Memory B cell (primary cell): Measurements from ENCODE around the gene RAB20.
A peak's percentile ranks its signal among the peaks of the same experiment; 100 is the strongest.

Experiments
- ATAC-seq: fragments of 150-1000 bp; cut with Tn5 transposase; 2 replicates; pipeline ENCODE4 v1.10.0; 2021; ENCODE audit warnings: low read depth, mild to moderate bottlenecking, moderate library complexity
- DNase-seq, 2 donors: peaks; one replicate each; pipeline ENCODE4 v3.0.0; 2022; ENCODE audit warnings: low spot score in 2 of 2
- H3K27ac Mint-ChIP-seq: one replicate; pipeline ENCODE4 v1.8.0; 2022; ENCODE audit warnings: mild to moderate bottlenecking, moderate library complexity, mixed read lengths
- H3K27me3 Mint-ChIP-seq: one replicate; pipeline ENCODE4 v1.8.0; 2022; ENCODE audit warnings: mixed read lengths
- H3K36me3 Mint-ChIP-seq: one replicate; pipeline ENCODE4 v1.8.0; 2022; ENCODE audit warnings: mild to moderate bottlenecking, mixed read lengths
- H3K4me1 Mint-ChIP-seq: one replicate; pipeline ENCODE4 v1.8.0; 2022; ENCODE audit warnings: mixed read lengths
- H3K4me3 Mint-ChIP-seq: one replicate; pipeline ENCODE4 v1.8.0; 2022; ENCODE audit warnings: mild to moderate bottlenecking, moderate library complexity, mixed read lengths
- H3K9me3 Mint-ChIP-seq: one replicate; pipeline ENCODE4 v1.8.0; 2022; ENCODE audit warnings: mixed read lengths

Gene RAB20

DNA sequence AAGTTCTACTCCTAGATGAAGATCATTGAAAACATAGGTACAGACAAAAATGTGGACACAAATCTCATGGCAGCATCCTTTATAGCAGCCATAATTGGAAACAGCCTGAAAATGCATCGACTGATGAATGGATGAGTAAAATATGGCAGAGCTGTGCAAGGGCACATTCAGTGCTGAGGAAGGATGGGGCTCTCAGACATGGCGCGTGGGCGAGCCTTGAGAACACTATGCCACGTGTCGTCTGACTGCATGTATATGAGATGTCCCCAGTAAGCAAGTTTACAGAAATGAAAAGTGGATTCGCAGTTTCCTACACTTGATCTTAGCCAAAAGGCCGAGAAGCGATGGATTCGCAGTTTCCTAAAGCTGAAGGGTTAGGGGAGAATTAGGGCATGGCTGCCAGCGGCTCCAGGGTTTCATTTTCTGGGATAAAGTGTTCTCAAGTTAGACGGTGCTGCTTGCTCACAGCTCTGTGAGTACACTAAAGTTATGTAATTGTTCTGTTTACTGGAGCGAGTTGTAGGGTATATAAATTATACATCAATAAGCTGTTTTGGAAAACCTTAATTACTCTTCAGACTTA is 78.0 kb downstream of the RAB20 start:
- ATAC-seq (no peak), DNase-seq (no peak)
- H3K27ac Mint-ChIP-seq: no peak overlapping the region
- H3K9me3 Mint-ChIP-seq: no peaks in the 10 kb centered on the region
- peaks cover 4% of the 10 kb centered on the region for H3K27me3 Mint-ChIP-seq
- no peak overlapping the region for H3K4me3 Mint-ChIP-seq
- H3K36me3 Mint-ChIP-seq: no peaks in the 10 kb centered on the region
- no peaks in the 10 kb centered on the region for H3K4me1 Mint-ChIP-seq

DNA sequence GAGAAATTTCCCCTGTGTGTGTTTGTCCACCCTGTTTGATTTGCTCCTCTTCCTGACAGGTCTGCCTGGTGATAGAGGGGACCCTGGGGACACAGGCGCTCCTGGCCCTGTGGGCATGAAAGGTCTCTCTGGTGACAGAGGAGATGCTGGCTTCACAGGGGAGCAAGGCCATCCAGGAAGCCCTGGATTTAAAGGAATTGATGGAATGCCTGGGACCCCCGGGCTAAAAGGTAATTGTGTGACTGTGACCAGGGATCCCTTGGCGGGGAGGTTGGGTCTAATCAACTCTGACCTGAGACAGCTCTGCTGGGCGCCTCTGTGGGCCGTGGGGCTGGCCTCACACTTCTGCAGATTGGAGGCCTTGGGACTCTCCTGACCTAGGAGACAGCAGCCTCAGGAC is 81.4 kb downstream of the RAB20 start:
- H3K27me3 Mint-ChIP-seq: peaks cover 7% of the 10 kb centered on the region
- H3K4me3 Mint-ChIP-seq: no peak overlapping the region
- no peak overlapping the region for H3K27ac Mint-ChIP-seq

DNA sequence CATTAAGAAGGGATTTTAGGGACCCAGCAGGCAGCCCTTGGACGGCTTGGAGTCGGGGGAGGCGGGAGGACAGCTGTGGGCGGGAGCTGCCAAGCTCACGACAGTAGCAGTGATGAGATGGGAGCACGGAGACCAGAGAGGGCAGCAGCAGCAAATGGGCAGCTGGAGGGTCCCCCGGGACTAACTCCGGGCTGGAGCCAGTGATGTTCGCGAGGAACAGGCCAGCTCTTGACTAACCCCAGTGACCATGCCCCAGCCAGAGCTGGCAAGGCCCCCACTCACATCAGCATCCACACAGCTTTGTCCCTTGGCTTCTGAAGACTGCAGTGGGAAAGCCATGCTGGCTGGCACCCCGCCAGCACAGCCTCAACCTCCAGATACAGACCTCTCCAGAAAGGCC is 81.9 kb downstream of the RAB20 start:
- ATAC-seq (no peak), DNase-seq (no peak)
- H3K36me3 Mint-ChIP-seq: no peaks in the 10 kb centered on the region
- peaks cover 10% of the 10 kb centered on the region for H3K27me3 Mint-ChIP-seq
- no peaks in the 10 kb centered on the region for H3K9me3 Mint-ChIP-seq
- H3K4me3 Mint-ChIP-seq: no peak overlapping the region
- peak overlapping the region; percentile 68 for H3K27ac Mint-ChIP-seq
- peaks cover 10% of the 10 kb centered on the region for H3K4me1 Mint-ChIP-seq

More for the DNA sequence above, 81.4 kb downstream of the RAB20 start:
- Mint-ChIP-seq H3K9me3 (no peaks in the 10 kb centered on the region), H3K36me3 (no peaks in the 10 kb centered on the region), H3K4me1 (peaks cover 5% of the 10 kb centered on the region)
- ATAC-seq (no peak), DNase-seq (no peak)

DNA sequence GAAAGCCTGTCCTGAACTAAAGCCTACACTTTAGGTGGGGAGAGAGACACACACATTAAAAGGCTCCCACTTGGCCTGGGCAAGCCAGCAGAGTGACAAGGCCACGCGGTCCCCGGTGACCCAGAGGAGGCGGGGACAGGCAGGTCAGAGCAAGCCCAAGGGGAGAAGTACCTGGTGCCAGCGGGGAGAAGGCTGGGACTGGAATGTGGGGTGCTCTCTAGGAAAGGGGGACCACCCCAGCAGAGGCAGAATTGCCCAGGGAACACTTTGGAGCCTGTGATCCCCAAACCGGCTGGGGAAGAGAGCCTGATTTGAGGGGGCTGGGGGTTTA is 82.3 kb downstream of the RAB20 start:
- H3K4me3 Mint-ChIP-seq: no peak overlapping the region
- no peaks in the 10 kb centered on the region for H3K9me3 Mint-ChIP-seq
- DNase-seq: no peak
- no peak for ATAC-seq
- H3K4me1 Mint-ChIP-seq: peaks cover 10% of the 10 kb centered on the region
- H3K27me3 Mint-ChIP-seq: peaks cover 10% of the 10 kb centered on the region
- H3K36me3 Mint-ChIP-seq: no peaks in the 10 kb centered on the region
- peak overlapping the region; percentile 68 for H3K27ac Mint-ChIP-seq

DNA sequence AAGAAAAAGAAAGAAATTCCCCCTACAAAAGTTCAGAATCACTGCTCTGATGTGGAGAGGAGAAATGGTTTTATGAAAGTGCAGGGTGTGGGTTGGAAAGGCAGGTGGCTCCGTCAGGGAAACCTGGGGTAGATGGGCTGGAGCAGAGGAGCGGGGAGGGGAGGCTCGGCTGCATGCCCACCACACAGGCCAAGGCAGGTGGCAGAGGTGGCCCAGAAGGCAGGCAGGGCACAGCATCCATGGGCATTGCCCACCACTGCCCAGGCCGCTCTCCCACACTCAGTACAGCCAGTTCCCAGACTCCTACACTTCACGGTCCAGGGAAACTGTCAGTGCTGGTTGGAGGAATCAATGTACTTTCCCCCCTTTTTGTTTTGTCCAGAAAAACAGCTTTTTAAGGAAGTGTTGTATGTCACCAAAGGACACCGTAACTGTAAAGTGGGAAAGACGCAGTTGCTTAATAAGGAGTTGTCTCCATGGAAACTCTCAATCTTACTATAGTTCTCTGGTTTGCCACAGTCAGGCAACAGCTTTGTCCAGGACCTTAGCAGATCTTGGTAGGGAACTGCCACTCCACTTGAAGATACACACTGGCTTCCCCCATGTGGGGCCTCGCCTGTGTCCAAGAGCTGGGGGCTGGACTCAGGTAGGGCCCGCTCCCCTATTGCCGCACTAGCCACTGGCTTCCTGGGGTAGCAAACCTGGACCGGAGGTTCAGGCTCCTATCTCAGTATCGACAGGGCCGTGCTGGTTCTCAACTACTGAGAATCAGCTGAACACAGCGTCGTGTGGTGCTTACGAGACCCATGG is 82.9 kb downstream of the RAB20 start:
- no peak for DNase-seq
- peaks cover 10% of the 10 kb centered on the region for H3K27me3 Mint-ChIP-seq
- H3K4me3 Mint-ChIP-seq: no peak overlapping the region

DNA sequence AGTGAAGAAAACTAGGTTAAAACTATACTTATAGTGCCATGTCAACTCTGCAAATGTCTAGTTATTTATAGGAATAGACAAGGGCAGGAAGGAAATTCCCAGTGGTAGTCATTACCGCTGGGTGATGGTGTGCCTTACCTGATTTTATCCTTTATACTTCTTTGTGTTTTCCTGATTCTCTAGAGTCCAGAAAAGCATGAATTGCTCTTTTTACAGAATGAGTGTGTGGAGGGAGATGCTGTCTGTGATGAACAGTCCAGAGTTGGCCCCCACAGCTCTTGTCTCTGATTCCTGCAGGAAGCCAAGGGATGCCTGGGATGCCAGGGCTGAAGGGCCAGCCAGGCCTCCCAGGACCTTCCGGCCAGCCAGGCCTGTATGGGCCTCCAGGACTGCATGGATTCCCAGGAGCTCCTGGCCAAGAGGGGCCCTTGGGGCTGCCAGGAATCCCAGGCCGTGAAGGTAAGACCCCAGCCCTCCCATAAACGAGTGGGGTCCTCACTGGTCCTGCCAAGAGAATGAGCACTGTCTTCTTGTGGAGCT is 83.7 kb downstream of the RAB20 start:
- H3K4me3 Mint-ChIP-seq: no peak overlapping the region
- H3K4me1 Mint-ChIP-seq: peaks cover 12% of the 10 kb centered on the region
- no peaks in the 10 kb centered on the region for H3K36me3 Mint-ChIP-seq
- DNase-seq: no peak
- no peak for ATAC-seq
- H3K9me3 Mint-ChIP-seq: no peaks in the 10 kb centered on the region
- no peak overlapping the region for H3K27ac Mint-ChIP-seq
- peaks cover 10% of the 10 kb centered on the region for H3K27me3 Mint-ChIP-seq

More for the DNA sequence above, 82.9 kb downstream of the RAB20 start:
- Mint-ChIP-seq H3K36me3 (no peaks in the 10 kb centered on the region), H3K27ac (peak overlapping the region; percentile 68), H3K9me3 (no peaks in the 10 kb centered on the region), H3K4me1 (peaks cover 10% of the 10 kb centered on the region)
- no peak for ATAC-seq

DNA sequence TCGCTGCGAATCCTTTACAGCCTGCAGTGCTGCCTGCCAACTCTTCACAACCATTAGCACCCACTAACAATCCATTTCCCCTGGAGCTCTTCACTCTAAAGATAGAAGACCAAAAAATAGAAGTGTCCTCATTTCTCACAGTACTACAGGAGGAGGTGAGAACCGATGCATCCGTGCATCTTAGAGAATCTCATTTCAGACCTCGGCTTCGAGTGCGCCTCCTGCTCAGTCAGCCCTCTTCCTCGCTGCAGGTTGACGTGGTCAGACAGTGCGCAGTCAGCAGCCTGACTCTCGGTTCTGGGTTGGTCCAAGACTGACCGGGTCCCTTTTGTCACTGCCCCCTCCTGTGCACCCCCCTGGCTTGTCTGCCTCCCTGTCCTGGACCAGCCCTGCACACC is 85.3 kb downstream of the RAB20 start:
- no peak overlapping the region for H3K27ac Mint-ChIP-seq
- no peak for ATAC-seq
- H3K4me1 Mint-ChIP-seq: peaks cover 15% of the 10 kb centered on the region
- no peaks in the 10 kb centered on the region for H3K9me3 Mint-ChIP-seq
- DNase-seq: no peak
- H3K27me3 Mint-ChIP-seq: peaks cover 6% of the 10 kb centered on the region
- no peaks in the 10 kb centered on the region for H3K36me3 Mint-ChIP-seq
- no peak overlapping the region for H3K4me3 Mint-ChIP-seq

DNA sequence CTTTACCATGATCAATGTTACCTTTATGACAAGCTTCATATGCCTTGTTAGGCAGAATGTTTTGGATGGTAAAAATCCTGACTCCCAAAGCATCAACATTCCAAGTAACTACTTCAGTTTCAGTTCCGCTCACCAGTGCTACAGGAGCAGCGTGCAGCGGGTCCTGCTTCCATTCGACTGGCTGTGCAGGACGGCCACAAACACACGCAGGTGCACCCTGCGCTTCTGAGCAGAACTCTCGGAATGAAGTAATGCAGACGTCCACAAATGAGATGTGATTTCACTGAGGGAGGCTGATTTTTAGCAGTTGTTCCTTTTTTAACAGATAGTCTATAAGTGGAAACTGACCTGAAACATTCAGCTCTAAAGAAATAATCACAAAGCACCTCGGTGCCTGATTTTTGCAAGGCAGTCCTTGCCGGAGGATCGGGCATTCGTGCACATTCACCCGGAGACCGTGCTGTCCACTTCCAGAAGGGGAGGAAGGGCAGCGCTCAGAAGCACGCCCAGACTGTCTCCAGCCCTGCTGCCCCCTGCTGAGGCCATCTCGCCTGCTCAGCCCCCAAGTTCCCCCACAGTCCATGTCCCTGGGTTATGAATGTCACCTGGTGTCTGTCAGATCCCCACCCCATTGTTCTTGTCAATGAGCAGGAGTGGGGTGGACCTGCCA is 85.8 kb downstream of the RAB20 start:
- ATAC-seq (no peak), DNase-seq (no peak)
- Mint-ChIP-seq H3K27ac (no peak overlapping the region), H3K4me1 (peaks cover 20% of the 10 kb centered on the region), H3K36me3 (no peaks in the 10 kb centered on the region), H3K27me3 (peaks cover 7% of the 10 kb centered on the region), H3K4me3 (peak overlapping the region; percentile 24), H3K9me3 (no peaks in the 10 kb centered on the region)

DNA sequence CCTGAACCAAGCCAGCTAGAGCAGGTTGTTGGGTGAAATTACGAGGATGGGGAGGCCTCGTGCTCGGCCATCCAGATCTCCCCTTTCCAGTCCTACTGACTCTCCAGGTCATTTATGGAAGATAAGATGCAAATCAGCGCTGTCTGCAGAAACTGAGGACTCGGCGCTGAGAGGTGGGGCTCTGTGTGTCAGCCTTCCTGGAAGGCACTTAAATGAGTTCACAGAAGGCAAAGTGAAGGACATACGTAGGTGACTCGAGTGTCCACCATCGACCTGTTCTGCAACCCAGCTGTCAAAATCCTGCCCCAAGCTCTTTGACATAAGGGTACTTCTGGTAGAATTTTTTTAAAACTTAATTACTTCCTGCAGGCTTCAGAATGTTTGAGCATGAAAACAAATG is 86.4 kb downstream of the RAB20 start:
- Mint-ChIP-seq H3K27me3 (peaks cover 7% of the 10 kb centered on the region), H3K36me3 (no peaks in the 10 kb centered on the region), H3K4me1 (peaks cover 25% of the 10 kb centered on the region), H3K9me3 (no peaks in the 10 kb centered on the region), H3K4me3 (no peak overlapping the region), H3K27ac (no peak overlapping the region)
- ATAC-seq: no peak
- no peak for DNase-seq

DNA sequence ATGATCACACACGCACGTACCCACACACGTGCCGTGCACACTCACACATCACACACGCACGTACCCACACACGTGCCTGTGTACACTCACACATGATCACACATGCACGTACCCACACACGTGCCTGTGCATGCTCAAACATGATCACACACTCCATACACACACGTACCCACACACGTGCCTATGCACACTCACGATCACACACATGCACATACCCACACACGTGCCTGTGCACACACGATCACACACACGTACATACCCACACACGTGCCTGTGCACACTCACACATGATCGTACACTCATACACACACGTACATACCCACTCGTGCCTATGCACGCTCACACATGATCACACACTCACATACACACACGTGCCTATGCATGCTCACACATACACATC is 86.8 kb downstream of the RAB20 start:
- H3K9me3 Mint-ChIP-seq: no peaks in the 10 kb centered on the region
- no peak overlapping the region for H3K4me3 Mint-ChIP-seq
- ATAC-seq (no peak), DNase-seq (no peak)
- peaks cover 25% of the 10 kb centered on the region for H3K4me1 Mint-ChIP-seq
- H3K27me3 Mint-ChIP-seq: peaks cover 7% of the 10 kb centered on the region
- H3K27ac Mint-ChIP-seq: no peak overlapping the region
- H3K36me3 Mint-ChIP-seq: no peaks in the 10 kb centered on the region
